Subcutaneous preadipocyte (primary cell): Measurements from ENCODE around the gene NKTR. TPM values are rescaled to one million over a fixed set of nuclear protein-coding genes. Genes with fewer than 3 reads are reported as not detected.

Source experiments
- total RNA-seq: library from RNA; depleted of rRNA; stranded (reverse); fragments of >200 nt; gene quantifications from 2 replicates; pipeline ENCODE4 v1.2.3, GENCODE V29; 2012

NKTR gene
- total RNA-seq, result 55.1 and 62.8 TPM in 2 replicates

GRCh38 chr3:42600111-42600957 lies at the start of gene NKTR:
TSS of gene NKTR (plus strand) at chr3:42600686. CDS start at chr3:42601007, 321 bp downstream.

GRCh38 chr3:42581709-42582473 lies 18.6 kb upstream of the NKTR start, which contains the start of gene SEC22C:
TSS of gene SEC22C (minus strand) at chr3:42581967. CDS start at chr3:42569046, 12,921 bp downstream.

GRCh38 chr3:42653560-42654330 lies 53.3 kb downstream of the NKTR start, which contains the start of gene ZBTB47:
TSS of gene ZBTB47 (plus strand) at chr3:42653697. CDS start at chr3:42658356, 4,659 bp downstream.

GRCh38 chr3:42685363-42685881 lies 84.9 kb downstream of the NKTR start, which contains the start of gene KLHL40:
TSS of gene KLHL40 (plus strand) at chr3:42685537. CDS start at chr3:42685619, 82 bp downstream.

Other genes starting within 250 kb of the NKTR start
- gene LYZL4, start 190.1 kb upstream of the NKTR start, total RNA-seq, result not detected in 2 replicates
- not detected in 2 replicates for gene VIPR1, start 98.0 kb upstream of the NKTR start, total RNA-seq
- gene SEC22C, start 18.7 kb upstream of the NKTR start, total RNA-seq, result 60.6 and 65.1 TPM in 2 replicates
- gene SS18L2, start 9.8 kb upstream of the NKTR start, total RNA-seq, result 17.6 and 22.4 TPM in 2 replicates
- gene ZBTB47, start 53.0 kb downstream of the NKTR start, total RNA-seq, result 23.1 and 26.5 TPM in 2 replicates
- not detected in 2 replicates for gene KLHL40, start 84.9 kb downstream of the NKTR start, total RNA-seq
- gene HHATL, start 102.1 kb downstream of the NKTR start, total RNA-seq, result not detected in 2 replicates
- gene CCDC13, start 172.6 kb downstream of the NKTR start, total RNA-seq, result 1.4 and 2.2 TPM in 2 replicates
- 126 and 180 TPM in 2 replicates for gene HIGD1A, start 203.8 kb downstream of the NKTR start, total RNA-seq
- 0.20 TPM in 1 of 2 replicates, not detected in the other for gene ACKR2, start 208.8 kb downstream of the NKTR start, total RNA-seq